Activated naive CD8-positive, alpha-beta T cell treated with anti-CD3 and anti-CD28 coated beads, Interleukin-2, amount 50 U/mL, for 16 hours (primary cell): ENCODE measurements around the gene OR1I1.

Source experiments
- DNase-seq: peaks from one replicate; pipeline ENCODE4 v3.0.0-alpha.2; 2020; ENCODE audit warnings: low read depth, low spot score

The OR1I1 gene

GRCh38 chr19:15098460-15098859 is 16.4 kb downstream of the OR1I1 start:
- DNase-seq, result no peak

- DNase-seq, result no peak
Observed at GRCh38 chr19:15099017-15099582, 17.1 kb downstream of the OR1I1 start.

DNA sequence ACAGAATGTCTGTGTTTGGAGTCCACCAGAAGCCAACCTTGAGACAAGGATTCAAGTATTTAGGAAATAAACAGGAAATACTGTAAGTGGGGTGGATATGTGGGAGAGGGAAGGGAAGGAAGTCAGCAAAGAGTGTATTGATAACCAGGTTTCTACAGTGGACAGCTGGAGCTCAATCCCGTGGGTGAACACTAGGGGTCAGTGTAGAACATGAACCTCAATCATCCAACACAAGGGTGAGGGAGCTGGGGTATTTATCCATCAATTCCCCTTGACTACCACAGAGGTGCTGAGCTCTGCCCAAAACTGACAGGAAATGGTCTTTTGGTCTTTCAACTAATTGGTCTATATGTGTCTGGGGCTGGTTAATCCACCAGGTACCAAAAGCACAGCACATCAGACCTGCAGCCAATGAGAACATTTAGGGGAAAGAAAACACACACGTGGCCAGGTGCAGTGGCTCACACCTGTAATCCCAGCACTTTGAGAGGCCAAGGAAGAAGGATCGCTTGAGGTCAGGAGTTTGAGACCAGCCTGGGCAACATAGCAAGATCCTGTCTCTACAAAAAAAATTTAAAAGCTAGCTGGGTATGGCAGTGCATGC is 19.6 kb downstream of the OR1I1 start:
- DNase-seq, result no peak

GRCh38 chr19:15104003-15104402 is 22.0 kb downstream of the OR1I1 start:
- no peak for DNase-seq

GRCh38 chr19:15104411-15104810 is 22.4 kb downstream of the OR1I1 start:
- DNase-seq, result no peak

- no peak for DNase-seq
Observed at GRCh38 chr19:15105044-15105443, 23.0 kb downstream of the OR1I1 start.

GRCh38 chr19:15107061-15108010 is 25.3 kb downstream of the OR1I1 start, which contains the start of gene SYDE1:
TSS of gene SYDE1 (plus strand) at chr19:15107401. CDS start at chr19:15107434, 33 bp downstream.
- no peak for DNase-seq

DNA sequence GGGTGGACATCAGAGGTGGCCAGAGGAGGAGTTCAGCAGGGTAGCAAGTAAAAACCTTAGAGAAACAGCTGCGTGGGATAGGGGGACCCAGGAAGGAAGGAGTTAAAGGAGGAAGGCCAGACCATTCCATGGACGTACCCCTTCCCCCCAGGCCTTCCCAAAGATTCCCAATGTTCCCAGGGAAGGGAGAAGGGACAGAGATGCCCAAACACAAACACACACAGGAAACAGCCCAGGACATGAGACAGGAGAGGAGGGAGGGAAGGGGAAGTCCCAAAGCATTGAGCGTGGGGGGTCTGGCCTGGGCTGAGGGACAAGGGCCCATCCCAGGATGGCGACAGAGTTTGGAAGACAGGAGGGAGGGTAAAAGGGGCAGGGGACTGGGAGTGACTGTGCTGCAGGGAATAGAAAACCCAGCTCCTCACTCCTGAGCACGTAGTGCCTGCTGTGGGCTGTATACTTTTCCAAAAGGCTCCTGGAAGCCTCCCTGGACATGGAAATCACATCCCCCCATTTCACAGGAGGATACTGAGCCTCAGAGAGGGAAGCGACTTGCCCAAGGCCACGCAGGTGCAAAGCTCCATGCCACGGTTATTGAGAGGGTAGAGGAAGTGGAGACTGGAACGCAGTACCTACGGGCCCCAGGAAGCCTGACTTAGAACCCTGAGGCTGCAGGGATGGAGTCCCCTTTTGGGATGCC is 26.3 kb downstream of the OR1I1 start:
- DNase-seq, result no peak

DNA sequence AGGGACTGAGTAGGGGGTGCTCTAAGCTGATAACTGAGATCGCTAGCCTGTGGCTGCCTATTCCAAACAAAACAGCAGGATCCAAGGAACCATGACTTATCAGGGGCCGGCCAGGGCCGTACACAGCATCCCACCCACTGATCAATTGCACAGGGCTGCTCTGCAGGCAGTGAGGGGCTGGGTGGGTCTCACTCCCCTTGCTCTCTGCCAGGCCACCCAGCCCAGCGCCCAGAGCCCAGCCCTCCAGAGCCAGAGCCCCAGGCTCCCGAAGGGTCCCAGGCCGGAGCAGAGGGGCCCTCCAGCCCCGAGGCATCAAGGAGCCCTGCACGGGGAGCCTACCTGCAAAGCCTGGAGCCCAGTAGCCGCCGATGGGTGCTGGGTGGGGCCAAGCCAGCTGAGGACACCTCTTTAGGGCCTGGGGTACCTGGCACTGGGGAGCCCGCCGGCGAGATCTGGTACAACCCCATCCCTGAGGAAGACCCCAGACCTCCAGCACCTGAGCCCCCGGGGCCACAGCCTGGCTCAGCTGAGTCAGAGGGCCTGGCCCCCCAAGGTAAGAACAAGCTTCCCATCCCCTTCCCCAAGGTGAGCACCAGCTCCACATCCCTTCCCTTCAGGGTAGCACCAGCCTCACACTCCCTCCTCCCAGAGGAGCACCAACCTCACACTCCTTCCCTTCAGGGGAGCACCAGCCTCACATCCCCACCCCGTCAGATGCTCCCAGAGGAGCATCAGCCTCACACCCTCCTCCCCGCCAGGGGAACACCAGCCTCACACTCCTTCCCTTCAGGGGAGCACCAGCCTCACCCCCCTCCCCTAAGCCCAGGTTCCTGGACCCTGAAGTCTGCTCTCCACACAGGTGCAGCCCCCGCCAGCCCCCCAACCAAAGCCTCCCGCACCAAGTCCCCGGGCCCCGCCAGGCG is 27.1 kb downstream of the OR1I1 start:
- no peak for DNase-seq

DNA sequence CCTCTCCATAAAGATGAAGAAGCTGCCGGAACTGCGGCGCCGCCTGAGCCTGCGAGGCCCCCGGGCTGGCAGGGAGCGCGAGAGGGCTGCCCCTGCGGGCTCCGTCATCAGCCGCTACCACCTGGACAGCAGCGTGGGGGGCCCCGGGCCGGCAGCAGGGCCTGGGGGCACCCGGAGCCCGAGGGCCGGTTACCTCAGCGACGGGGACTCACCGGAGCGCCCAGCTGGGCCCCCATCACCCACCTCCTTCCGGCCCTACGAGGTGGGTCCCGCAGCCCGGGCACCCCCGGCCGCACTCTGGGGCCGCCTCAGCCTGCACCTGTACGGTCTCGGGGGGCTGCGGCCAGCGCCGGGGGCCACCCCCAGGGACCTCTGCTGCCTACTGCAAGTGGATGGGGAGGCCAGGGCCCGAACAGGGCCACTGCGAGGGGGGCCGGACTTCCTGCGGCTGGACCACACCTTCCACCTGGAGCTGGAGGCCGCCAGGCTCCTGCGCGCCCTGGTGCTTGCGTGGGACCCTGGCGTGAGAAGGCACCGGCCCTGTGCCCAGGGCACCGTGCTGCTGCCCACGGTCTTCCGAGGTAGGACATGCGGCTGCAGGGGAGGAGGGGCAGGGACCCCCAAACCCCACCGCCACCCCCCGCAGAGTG is 27.9 kb downstream of the OR1I1 start:
- DNase-seq, result no peak

- DNase-seq, result no peak
Observed at GRCh38 chr19:15110418-15110815, 28.4 kb downstream of the OR1I1 start.

GRCh38 chr19:15111758-15112157 is 29.7 kb downstream of the OR1I1 start:
- no peak for DNase-seq

GRCh38 chr19:15112385-15112784 is 30.4 kb downstream of the OR1I1 start:
- no peak for DNase-seq

GRCh38 chr19:15113245-15114152 is 31.5 kb downstream of the OR1I1 start:
- no peak for DNase-seq

DNA sequence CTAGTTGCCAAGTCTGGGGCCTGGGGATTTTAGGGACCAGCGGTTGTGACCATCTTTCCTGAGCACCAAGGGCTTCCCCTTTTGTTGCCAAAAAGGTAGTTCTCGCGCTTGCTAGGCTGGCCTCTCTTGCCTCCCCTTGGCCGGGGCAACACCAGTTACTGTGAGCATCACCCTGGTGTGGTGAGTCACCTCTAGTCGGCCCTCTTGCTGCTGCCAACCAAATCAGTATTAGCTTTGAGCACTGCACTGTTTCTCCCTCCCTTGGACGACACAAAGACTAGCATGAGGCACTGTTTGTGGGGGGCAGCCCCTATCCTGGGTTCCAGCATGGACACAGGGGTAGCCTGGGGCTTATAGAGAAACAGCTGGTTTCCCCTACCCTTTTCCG is 32.1 kb downstream of the OR1I1 start:
- DNase-seq, result no peak

DNA sequence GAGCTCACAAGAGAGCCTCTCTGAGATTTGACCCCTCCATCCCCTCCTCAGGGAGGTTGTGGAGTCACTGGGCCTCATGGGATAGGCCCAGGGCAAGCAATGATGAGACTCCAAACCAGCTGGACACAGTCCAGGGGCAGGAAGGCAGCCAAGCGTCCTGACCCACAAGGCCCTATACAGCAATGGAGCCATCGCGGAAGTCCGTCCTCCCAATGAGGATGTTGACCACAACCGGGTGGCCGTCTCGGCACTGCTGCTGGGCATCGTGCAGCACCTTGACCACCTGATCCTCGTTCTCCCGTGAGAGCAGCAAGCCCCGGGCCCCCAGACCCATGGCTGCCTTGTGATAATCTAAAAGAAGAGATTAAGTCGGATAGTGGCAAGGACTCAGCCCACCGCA is 33.1 kb downstream of the OR1I1 start:
- DNase-seq, result no peak

DNA sequence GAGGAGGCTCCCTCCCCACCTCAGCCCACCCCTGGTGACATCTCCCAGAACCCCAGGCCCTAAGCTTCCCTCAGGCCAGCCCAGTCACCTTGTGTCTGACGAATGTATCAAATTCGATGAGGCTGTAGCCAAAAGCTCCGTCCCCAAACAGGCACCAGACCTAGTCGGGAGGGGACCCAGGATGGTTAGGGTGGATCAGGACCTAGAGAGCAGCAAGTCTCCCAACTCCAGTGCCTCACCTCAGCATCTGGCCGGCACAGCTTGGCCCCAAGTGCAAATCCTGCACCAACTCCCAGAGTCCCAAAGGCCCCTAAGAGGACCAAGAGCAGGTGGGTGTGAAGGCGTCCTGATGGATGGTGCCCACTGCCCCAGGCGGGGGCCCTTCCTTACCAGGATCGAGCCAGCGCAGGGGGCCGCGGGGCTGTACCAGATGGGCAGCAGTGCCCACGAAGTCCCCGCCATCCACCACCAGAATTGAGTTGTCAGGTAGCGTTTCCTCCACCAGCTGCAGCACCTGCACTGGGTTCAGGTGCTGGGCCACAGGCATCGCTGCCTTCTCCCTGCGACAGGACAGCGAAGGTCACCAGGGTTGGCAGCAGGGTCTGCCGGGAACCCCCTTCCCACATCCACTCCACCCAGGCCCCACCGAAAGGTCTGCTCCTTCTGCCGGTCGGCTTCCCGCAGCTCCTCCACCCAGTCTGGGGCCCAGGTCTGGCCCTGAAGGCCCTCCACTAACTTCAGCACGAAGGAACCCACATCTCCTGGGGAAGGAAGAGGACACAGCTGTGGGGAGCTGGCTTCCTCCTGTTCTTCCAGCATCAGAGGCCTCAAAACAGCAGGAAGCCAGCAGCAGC is 34.0 kb downstream of the OR1I1 start:
- DNase-seq, result no peak

GRCh38 chr19:15116856-15117255 is 34.8 kb downstream of the OR1I1 start:
- DNase-seq, result no peak
